GM19468 (cell line): ENCODE measurements around the gene CXorf49.
"Not testable (repeated sequence)": the region's sequence is repeated elsewhere in the genome, so short reads cannot be mapped to it uniquely, and the experiment has no call there.

ENCODE experiments used
- ATAC-seq: cut with Tn5 transposase; IDR thresholded peaks from one replicate; pipeline ENCODE4 v1.9.1; 2021; ENCODE audit warnings: mild to moderate bottlenecking, moderate library complexity, moderate number of reproducible peaks; ENCODE audit not compliant: unreplicated experiment; ENCODE audit errors: extremely low read depth

CXorf49 gene

DNA sequence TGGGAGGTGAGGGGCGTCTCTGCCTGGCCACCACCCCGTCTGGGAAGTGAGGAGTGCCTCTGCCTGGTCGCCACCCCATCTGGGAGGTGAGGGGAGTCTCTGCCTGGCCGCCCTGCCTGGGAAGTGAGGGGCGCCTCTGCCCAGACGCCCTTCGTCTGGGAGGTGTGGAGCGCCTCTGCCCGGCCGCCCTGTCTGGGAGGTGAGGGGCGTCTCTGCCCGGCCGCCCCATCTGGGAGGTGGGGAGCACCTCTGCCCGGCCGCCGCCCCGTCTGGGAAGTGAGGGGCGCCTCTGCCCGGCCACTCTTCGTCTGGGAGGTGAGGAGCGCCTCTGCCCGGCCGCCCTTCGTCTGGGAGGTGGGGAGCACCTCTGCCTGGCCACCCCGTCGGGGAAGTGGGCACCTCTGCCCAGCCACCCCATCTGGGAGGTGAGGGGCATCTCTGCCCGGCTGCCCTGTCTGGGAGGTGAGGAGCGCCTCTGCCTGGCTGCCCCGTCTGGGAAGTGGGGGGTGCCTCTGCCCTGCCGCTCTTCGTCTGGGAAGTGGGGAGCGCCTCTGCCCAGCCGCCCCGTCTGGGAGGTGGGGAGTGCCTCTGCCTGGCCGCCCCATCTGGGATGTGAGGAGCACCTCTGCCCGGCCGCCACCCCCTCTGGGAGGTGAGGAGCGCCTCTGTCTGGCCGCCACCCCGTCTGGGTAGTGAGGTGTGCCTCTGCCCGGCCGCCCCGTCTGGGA, 41.9 kb downstream of the CXorf49 start:
- not testable (repeated sequence) for ATAC-seq

DNA sequence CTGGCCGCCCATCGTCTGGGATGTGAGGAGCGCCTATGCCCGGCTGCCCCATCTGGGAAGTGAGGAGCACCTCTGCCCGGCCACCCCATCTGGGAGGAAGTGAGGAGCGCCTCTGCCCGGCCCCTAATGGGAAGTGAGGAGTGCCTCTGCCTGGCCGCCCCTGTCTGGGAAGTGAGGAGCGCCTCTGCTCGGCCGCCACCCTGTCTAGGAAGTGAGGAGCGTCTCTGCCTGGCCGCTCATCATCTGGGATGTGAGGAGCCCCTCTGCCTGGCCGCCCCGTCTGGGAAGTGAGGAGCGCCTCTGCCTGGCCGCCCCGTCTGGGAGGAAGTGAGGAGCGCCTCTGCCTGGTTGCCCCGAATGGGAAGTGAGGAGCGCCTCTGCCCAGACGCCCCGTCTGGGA, 42.4 kb downstream of the CXorf49 start:
- not testable (repeated sequence) for ATAC-seq

DNA sequence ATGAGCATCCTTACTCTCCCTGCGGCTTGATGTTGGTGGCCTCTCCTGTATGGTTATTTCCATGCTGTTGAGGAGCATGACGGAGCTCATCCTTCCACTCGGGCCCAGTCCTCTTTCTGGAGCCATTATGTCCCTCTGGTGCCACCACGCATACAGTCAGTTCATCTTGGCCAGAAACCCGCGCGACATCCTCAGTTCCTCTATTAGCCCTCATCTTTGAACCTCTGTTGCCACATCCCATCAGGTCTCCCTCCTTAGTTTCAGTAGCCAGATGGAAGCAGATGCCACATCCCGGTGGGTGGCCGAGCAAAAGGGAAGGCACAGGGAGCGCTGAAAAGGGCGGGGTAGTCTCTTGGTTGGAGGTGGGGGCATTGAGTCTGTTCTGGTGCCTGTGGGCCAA, 46.1 kb downstream of the CXorf49 start:
- ATAC-seq: no peak

DNA sequence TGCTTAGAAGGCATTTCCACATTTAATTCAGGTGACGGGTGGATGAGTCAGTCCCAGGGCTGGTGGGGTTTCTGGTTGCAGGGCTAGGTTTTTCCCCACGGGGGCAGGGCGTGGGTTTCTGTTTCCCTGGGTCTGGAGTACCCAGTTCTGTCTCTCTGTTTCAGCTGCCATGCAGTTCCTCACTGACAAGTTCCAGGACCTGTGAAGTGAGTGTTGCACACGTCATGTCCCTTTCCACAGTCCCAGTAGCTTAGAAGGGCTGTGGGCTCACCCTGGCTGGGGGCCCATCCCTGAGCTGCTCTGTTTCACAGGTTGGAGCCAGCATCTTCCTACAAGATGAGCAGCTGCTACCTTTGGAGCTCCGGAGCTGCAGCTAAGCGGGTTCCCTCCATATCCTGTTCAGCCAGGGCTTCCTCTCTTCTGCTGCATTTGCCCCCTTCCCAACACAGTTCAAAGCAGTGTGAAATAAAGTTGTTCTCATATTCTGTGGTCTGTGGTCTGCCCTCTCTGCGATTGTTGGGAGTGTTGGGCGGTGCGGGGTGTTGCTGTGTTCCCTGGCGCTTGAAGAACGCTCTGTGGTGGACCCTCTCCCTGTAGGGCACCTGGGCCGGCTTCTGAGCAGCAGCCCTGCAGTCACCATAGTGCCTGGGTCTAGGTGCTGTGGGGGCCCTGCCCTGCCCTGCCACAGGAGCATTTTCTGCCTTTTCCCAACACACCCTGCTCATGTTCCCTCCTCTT, 46.9 kb downstream of the CXorf49 start:
- ATAC-seq: no peak

DNA sequence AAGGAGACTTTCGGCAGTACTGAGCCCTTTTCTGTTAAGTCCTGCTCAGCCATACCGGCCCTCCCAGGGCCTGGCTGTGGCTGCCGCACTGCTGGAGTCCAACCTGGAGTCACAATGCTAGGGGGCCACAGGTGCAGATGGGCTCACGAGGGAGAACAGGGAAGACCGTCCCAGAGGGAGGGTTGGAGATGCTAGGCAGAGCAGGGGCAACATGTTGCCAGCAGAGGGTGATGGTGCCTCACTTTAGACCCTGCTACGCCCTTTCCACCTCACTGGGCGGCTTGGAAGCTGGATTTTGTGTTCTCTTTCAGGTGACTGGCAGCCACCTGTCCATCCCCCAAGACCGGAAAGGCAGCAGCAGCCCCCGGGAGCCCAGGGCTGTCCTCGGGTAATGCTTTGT, 48.1 kb downstream of the CXorf49 start:
- ATAC-seq: not testable (repeated sequence)

DNA sequence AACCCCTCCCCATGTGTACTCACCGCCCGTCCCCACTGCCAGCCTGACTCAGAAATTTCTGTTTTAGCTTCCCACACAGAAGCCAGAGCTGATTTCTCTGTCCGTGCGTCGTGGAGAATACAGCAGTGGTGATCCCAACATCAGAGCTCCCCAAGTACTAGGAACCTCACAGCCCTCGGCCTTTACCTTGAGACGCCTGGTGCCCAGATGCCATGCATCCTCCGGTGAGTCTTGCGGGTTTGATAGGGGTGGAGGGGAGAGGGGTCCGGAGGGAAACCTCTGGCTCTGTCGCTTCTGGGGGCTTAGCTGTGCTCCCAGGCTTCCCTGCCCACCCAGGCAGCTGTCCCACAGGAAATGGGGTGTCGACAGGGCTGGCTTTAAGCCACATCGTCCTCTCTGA, 48.6 kb downstream of the CXorf49 start:
- no peak for ATAC-seq

DNA sequence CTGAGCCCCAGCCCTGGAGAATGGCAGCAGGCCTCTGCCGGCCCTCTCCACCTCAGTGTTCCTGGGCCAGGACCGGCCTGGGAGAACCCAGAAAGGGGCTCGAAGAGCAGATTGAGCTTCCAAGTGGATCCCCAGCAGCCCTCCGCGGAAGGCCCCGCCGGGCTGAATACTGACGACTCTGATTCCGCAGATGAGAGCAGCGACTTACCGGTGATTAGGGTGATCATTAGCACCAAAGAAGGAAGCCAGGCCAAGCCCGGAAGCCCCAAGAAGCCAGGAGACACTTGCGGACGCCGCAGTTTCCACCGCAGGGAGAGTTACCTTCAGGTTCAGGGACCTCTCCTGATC, 49.9 kb downstream of the CXorf49 start:
- ATAC-seq: no peak

DNA sequence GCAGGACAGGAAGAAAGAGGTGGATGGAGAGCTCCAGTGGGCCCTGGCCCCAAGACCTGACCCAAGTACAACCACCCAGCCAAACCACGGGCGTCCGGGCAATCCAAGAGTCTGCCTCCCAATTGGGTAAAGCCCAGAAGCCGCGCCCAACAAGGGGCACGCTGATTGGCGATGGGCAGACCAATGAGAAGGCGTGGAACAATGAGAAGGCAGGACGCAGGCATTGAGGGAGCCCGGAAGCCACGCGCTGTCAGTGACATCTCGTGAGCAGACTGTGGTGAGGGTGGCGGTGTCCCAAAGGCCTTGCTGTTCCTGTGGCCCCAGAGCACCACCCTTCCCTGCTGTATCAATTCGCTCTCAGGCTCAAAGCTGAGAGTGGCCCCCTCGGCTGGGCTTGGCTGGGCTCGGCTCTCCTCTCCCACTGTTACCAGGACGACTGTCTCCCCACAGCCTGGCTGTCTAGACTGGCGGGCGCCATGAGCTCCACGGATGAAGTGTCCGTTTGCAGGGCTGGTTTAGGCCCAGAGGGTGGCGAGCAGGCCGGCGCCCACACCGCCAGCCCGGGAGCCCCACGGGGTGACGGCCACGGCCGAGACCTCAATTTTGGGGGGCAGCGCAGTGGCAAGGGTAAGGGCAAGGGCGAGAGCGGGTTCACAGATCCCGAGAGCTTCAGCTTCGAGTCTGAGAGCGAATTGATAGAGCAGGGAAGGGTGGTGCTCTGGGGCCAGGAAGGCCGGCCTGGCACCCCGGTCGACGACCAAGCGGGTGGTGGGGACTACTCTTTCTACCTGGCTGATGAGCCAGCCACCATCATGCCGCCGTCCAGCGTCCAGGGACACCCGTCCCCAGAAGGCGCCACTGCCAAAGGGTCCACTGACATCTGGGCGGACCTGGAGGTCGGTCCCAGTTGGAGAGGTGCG, 50.5 kb downstream of the CXorf49 start, which contains the start of gene LOC101059915:
LOC101059915 (plus strand) TSS at position 219 of the 920 bp plus-strand sequence.
- ATAC-seq: no peak

DNA sequence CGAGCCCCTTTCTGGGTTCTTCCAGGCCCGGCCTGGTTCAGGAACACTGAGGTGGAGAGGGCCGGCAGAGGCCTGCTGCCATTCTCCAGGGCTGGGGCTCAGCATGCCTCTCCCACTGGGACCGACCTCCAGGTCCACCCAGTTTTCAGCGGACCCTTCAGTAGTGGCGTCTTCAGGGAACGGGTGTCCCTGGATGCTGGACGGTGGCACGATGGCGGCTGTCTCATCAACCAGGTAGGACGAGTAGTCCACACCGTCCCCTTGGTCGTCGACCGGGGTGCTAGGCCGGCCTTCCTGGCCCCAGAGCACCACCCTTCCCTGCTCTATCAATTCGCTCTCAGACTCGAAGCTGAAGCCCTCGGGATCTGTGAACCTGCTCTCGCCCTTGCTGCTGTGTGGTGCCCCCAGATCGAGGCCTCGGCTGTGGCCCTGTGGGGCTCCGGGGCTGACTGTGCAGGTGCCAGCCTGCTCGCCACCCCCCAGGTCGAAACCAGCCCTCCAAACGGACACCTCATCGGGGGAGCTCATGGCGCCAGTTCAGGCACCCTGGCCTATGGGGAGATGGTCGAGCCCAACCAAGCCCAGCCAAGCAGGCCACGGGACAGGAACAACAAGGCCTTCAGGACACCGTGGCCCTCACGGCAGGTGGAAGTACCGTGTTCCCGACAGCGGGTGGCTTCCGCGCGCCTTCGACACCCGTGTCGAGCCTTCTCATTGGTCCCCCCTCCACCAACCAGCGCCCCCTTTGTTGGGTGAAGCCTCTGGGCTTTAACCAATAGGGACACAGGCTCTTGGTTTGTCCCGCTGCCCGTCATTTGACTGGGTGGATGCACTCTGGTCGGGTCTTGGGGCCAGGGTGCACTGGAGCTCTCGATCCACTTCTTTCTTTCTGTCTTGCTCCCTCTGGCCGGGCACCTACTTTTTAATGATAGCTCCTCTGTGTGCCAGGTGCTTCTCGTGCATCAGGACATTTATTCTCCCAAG, 51.6 kb downstream of the CXorf49 start:
- ATAC-seq: no peak

DNA sequence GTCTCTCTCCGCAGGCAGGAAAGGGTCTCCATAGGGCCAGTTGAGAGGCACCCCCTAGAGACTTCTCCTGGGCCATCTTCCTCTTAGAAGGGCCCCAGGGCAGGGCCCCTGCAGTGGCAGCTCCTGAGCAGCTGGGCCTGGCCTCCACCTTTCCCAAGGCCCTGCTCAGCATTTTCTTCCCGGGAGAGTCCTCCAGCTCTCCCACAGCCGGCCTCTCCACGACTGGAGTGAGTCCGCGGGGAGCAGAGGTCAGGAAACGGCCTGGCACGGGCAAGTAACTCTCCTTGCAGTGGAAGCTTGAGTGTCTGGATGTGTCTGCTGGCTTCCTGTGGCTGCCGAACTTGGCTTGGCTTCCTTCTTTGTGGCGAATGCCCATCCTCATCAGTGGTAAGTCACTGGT, 52.3 kb downstream of the CXorf49 start:
- no peak for ATAC-seq

DNA sequence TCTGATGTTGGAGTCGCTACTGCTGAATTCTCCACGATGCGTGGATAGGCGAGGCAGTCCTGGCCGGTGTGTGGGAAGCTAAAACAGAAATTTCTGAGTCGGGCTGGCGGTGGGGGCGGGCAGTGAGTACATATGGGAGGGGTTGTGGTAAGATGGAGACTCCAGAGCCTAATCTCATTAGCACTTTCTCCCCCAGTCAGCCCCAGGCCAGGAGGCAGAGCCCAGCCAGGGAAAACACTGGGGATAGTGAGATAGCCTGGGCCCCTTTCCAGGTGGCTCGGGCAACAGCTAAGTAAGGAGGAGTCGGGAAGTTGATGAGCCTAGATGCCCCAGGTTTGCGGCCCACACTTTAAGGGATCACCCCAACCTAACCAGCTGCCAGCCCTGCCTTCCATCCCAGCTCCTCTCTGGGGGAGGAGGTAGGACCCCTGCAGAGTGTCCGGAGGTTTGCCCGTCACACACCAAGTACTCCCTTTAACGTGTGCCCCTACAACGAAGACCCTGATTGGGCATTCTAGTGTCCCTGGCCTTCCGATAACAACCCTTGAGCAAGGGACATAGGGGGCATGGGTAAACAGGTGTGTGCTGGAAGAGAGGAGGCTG, 53.1 kb downstream of the CXorf49 start:
- ATAC-seq: no peak
